HG03039 (cell line): ENCODE measurements around the gene SORCS3.

Source experiments
- ATAC-seq: cut with Tn5 transposase; IDR thresholded peaks from one replicate; pipeline ENCODE4 v1.9.1; 2021; ENCODE audit warnings: mild to moderate bottlenecking, moderate library complexity; ENCODE audit not compliant: unreplicated experiment

The SORCS3 gene

GRCh38 chr10:104643303-104643663 lies 2.2 kb downstream of the SORCS3 start:
- ATAC-seq, result no peak

- no peak for ATAC-seq
These were observed 5.1 kb downstream of the SORCS3 start for GRCh38 chr10:104646146-104646545.

GRCh38 chr10:104648421-104648820 lies 7.3 kb downstream of the SORCS3 start:
- no peak for ATAC-seq

- ATAC-seq, result no peak
These were observed 9.0 kb downstream of the SORCS3 start for GRCh38 chr10:104650072-104650471.

GRCh38 chr10:104650635-104651331 lies 9.7 kb downstream of the SORCS3 start:
- ATAC-seq, result no peak

GRCh38 chr10:104657036-104657435 lies 15.9 kb downstream of the SORCS3 start:
- no peak for ATAC-seq

GRCh38 chr10:104657457-104657856 lies 16.4 kb downstream of the SORCS3 start:
- no peak for ATAC-seq

- ATAC-seq, result no peak
These were observed 17.0 kb downstream of the SORCS3 start for GRCh38 chr10:104658067-104658466.

- no peak for ATAC-seq
These were observed 18.7 kb downstream of the SORCS3 start for GRCh38 chr10:104659809-104660208.

GRCh38 chr10:104663076-104663475 lies 22.0 kb downstream of the SORCS3 start:
- no peak for ATAC-seq

- no peak for ATAC-seq
These were observed 22.5 kb downstream of the SORCS3 start for GRCh38 chr10:104663563-104663962.

GRCh38 chr10:104664205-104664604 lies 23.1 kb downstream of the SORCS3 start:
- ATAC-seq, result no peak

- no peak for ATAC-seq
These were observed 24.1 kb downstream of the SORCS3 start for GRCh38 chr10:104665174-104665573.

- no peak for ATAC-seq
These were observed 25.0 kb downstream of the SORCS3 start for GRCh38 chr10:104666106-104666505.

GRCh38 chr10:104676874-104677273 lies 35.8 kb downstream of the SORCS3 start:
- ATAC-seq, result no peak

GRCh38 chr10:104678658-104679057 lies 37.6 kb downstream of the SORCS3 start:
- ATAC-seq, result no peak

GRCh38 chr10:104680467-104681401 lies 39.6 kb downstream of the SORCS3 start:
- no peak for ATAC-seq

- no peak for ATAC-seq
These were observed 40.4 kb downstream of the SORCS3 start for GRCh38 chr10:104681485-104681884.

GRCh38 chr10:104683567-104683966 lies 42.5 kb downstream of the SORCS3 start:
- ATAC-seq, result no peak

GRCh38 chr10:104686829-104687228 lies 45.7 kb downstream of the SORCS3 start:
- no peak for ATAC-seq

GRCh38 chr10:104688251-104689042 lies 47.4 kb downstream of the SORCS3 start:
- no peak for ATAC-seq
